WTC11 (cell line): Measurements from ENCODE around the gene GEMIN5.
"Not testable (repeated sequence)": the region's sequence is repeated elsewhere in the genome, so short reads cannot be mapped to it uniquely, and the experiment has no call there.

Experiments used
- ATF3 ChIP-seq: sonication (generic); formaldehyde crosslinking; conservative IDR thresholded peaks from 2 replicates; pipeline ENCODE4 v1.8.1; 2022; ENCODE audit warnings: mild to moderate bottlenecking, missing genetic modification reagents
- CREM ChIP-seq: sonication (generic); formaldehyde crosslinking; IDR thresholded peaks from 2 replicates; pipeline ENCODE4 v1.8.1; 2022; ENCODE audit warnings: mild to moderate bottlenecking, missing genetic modification reagents, moderate library complexity
- CTCF ChIP-seq: fragments of 200-600 bp; IDR thresholded peaks from 2 replicates; pipeline ENCODE4 v1.8.0; 2022; ENCODE audit warnings: antibody characterized with exemption
- E2F5 ChIP-seq: sonication (generic); formaldehyde crosslinking; IDR thresholded peaks from 2 replicates; pipeline ENCODE4 v1.8.1; 2022; ENCODE audit warnings: mild to moderate bottlenecking, moderate library complexity, missing genetic modification reagents
- ESRRA ChIP-seq: sonication (generic); formaldehyde crosslinking; IDR thresholded peaks from 2 replicates; pipeline ENCODE4 v1.8.1; 2022; ENCODE audit warnings: mild to moderate bottlenecking, missing genetic modification reagents, borderline replicate concordance
- NFYB ChIP-seq: sonication (generic); formaldehyde crosslinking; conservative IDR thresholded peaks from 2 replicates; pipeline ENCODE4 v1.8.0; 2022; ENCODE audit warnings: low read depth, missing genetic modification reagents
- ZNF232 ChIP-seq: sonication (generic); formaldehyde crosslinking; IDR thresholded peaks from 2 replicates; pipeline ENCODE4 v1.8.0; 2022; ENCODE audit warnings: mild to moderate bottlenecking, missing genetic modification reagents
- ZNF263 ChIP-seq: sonication (generic); formaldehyde crosslinking; IDR thresholded peaks from 2 replicates; pipeline ENCODE4 v1.8.1; 2022; ENCODE audit warnings: low read depth, mild to moderate bottlenecking, moderate library complexity, missing genetic modification reagents
- TF ChIP-seq, protein P1 (sequence below): sonication (generic); formaldehyde crosslinking; IDR thresholded peaks from 2 replicates; pipeline ENCODE4 v1.8.1; 2023; ENCODE audit warnings: mild to moderate bottlenecking, missing genetic modification reagents, moderate library complexity
- TF ChIP-seq, protein P2 (sequence below): sonication (generic); formaldehyde crosslinking; IDR thresholded peaks from 2 replicates; pipeline ENCODE4 v1.8.1; 2022; ENCODE audit warnings: low read depth, missing genetic modification reagents, borderline replicate concordance
- TF ChIP-seq, protein P3 (sequence below): sonication (generic); formaldehyde crosslinking; IDR thresholded peaks from 2 replicates; pipeline ENCODE4 v1.8.0; 2022; ENCODE audit warnings: mild to moderate bottlenecking, missing genetic modification reagents

- not testable (repeated sequence) for TF ChIP-seq CTCF; ZNF232 (CRISPR knock-in tag); CREM (CRISPR knock-in tag); ZNF263 (CRISPR knock-in tag); ESRRA (CRISPR knock-in tag); E2F5 (CRISPR knock-in tag); NFYB; ATF3 (CRISPR knock-in tag)
- TF ChIP-seq, protein P1, sequence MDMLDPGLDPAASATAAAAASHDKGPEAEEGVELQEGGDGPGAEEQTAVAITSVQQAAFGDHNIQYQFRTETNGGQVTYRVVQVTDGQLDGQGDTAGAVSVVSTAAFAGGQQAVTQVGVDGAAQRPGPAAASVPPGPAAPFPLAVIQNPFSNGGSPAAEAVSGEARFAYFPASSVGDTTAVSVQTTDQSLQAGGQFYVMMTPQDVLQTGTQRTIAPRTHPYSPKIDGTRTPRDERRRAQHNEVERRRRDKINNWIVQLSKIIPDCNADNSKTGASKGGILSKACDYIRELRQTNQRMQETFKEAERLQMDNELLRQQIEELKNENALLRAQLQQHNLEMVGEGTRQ (CRISPR knock-in tag) = not testable (repeated sequence)
- TF ChIP-seq, protein P2, sequence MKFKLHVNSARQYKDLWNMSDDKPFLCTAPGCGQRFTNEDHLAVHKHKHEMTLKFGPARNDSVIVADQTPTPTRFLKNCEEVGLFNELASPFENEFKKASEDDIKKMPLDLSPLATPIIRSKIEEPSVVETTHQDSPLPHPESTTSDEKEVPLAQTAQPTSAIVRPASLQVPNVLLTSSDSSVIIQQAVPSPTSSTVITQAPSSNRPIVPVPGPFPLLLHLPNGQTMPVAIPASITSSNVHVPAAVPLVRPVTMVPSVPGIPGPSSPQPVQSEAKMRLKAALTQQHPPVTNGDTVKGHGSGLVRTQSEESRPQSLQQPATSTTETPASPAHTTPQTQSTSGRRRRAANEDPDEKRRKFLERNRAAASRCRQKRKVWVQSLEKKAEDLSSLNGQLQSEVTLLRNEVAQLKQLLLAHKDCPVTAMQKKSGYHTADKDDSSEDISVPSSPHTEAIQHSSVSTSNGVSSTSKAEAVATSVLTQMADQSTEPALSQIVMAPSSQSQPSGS (CRISPR knock-in tag) = not testable (repeated sequence)
- TF ChIP-seq, protein P3, sequence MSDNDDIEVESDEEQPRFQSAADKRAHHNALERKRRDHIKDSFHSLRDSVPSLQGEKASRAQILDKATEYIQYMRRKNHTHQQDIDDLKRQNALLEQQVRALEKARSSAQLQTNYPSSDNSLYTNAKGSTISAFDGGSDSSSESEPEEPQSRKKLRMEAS (CRISPR knock-in tag) = not testable (repeated sequence)
These were observed 32.4 kb downstream of the GEMIN5 start for GRCh38 chr5:154905601-154906000.
